IPS-18c (cell line): ENCODE measurements around the gene GABBR2.

Experiments used
- H3K4me3 ChIP-seq: 2 replicates; pipeline ENCODE4 v1.7.0; 2013; ENCODE audit warnings: low read depth, mild to moderate bottlenecking, low read length, moderate library complexity; ENCODE audit not compliant: insufficient read depth
- H3K9me3 ChIP-seq: one replicate; pipeline ENCODE4 v1.6.1; 2013; ENCODE audit warnings: mild to moderate bottlenecking, low read length, moderate library complexity; ENCODE audit not compliant: control insufficient read depth, insufficient read depth

Gene GABBR2

DNA sequence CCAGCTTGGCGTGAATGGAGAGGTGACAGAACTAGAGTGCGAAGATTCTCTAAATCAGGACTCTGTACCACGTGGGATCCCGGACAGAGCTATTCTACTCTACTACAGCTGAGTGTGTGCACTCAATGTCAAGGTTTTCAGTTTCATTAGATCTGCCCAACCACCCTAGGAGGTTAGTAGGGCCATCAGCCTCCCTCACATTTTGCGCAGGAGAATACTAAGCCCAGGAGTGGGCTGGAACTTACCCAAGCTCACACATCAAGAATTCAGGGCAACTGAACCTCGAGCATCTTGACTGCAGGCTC is 385.0 kb downstream of the GABBR2 start:
- H3K9me3 ChIP-seq, result no peaks in the 10 kb centered on the region
- H3K4me3 ChIP-seq, result no peak overlapping the region

DNA sequence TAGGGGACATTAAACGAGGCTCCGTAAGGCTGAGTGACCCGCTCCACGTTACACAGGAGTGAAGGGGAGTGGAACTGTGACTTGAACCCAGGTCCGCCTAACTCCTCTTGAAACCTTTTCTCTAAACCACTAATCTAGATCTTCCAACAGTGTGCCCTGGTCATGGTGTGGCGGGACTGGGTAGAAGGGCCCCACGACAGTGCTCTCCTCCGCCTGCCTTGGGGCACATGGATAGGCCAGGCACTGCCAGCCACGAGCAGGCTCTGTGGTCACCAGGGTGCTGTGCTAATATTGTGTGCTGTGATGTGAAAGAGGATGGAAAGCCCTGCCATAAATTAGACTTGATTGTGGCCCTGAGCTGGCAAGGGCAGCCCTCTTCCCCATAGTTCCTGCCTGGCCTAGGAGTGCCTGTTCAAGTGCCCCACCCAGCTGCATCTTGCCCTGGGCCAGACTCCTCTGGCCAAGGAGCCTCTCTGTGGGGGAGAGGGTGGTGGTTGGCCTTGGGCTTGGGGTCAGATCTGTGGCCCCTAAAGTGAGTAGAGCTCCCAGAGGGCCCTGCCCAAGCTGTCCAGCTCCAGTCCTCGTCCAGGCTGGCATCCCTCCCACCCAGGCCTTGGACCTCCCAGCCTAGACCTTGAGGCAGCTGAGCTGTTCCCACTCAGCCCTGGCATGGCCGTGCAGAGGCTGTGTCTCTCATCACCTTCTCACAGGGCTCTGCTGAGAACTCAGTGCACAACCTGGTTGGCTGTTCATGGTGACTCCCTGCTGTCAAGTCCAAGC is 385.5 kb downstream of the GABBR2 start:
- H3K9me3 ChIP-seq, result no peaks in the 10 kb centered on the region
- H3K4me3 ChIP-seq, result no peak overlapping the region

DNA sequence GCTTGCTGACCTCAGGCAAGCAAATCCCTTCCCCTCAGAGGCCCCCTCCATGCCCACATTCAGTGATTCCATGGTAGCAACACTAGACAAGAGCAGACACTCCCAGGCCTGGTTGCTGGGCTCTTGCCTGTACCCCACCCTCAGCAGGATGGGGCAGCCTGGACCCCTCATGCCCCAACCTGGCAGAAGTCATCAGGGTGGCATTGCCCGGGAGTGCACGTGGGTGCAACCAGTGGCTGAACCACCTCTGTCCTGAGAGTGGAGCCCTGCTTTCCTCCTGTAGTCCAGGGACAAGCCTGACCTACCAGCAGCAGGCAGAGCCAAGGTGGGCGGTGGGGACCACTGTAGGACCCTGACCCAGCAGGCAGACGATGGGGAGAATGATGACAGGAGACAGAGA is 387.5 kb downstream of the GABBR2 start:
- no peaks in the 10 kb centered on the region for H3K9me3 ChIP-seq

DNA sequence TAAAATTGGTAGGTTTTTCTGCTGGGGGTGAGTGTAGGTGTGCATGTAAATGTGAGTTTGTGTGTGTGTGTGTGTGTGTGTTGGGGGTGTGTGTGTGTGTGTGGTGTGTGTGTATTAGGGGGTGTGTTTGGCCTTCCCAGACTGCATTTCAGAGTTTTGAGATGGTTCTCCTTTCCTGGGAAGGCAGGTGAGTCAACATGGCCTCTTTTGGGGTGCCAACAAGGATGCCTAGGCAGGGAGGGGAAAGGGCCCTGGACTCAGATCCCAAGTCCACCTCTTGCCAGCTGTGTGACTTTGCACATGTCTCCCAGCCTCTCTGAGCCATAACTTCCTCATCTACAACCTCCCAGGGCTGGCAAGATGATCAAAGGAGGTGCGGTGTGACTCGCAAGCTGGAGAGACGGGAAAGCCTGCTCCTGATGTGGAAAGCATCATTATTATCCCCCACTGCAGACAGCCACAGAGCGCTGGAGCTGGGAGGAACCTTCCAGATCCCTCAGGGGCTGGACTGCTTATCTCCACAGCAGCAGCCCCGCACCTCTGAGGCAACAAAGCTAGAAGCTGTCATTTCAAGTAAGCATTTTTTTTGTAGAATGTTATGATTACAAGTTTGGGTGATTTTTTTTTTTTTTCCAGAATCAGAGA is 389.8 kb downstream of the GABBR2 start:
- no peak overlapping the region for H3K4me3 ChIP-seq
- H3K9me3 ChIP-seq, result no peaks in the 10 kb centered on the region

More for the DNA sequence above, 387.5 kb downstream of the GABBR2 start:
- H3K4me3 ChIP-seq, result no peak overlapping the region

DNA sequence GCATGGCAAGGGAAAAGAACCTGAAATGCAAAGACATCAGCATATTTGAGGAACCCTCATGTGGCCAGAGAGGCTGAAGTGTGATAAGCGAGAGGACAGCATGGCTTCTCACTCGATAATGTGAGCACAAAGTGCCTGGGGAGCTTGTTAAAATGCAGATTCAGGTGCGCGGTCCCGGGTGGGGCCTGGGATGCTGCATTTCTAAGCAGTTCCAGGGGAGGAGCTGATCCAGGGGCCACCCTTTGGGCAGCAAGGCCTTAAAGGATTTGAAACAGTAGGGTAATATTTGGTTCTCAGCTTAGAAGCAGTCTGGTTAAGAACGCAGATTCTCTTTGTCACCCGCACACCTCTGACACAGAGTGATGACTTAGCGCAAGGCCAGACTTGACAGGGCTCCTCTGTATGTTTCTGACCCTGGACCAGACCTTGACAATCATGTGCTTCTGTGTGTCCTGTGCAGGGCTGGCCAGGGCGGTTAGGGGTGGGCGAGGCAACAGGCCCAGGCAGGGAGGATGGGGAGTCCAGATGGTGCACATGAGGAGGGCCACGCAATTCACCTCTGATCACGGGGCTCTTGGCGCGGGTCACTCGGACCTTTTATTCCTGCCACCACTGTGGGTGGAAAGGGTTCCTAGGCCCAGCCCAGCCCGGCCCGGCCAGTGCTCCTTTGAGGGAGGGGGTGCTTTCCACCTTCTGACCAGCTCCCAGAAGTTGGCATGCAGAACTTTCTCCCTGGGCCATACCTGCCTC is 390.5 kb downstream of the GABBR2 start:
- H3K9me3 ChIP-seq, result no peaks in the 10 kb centered on the region
- H3K4me3 ChIP-seq, result no peak overlapping the region

DNA sequence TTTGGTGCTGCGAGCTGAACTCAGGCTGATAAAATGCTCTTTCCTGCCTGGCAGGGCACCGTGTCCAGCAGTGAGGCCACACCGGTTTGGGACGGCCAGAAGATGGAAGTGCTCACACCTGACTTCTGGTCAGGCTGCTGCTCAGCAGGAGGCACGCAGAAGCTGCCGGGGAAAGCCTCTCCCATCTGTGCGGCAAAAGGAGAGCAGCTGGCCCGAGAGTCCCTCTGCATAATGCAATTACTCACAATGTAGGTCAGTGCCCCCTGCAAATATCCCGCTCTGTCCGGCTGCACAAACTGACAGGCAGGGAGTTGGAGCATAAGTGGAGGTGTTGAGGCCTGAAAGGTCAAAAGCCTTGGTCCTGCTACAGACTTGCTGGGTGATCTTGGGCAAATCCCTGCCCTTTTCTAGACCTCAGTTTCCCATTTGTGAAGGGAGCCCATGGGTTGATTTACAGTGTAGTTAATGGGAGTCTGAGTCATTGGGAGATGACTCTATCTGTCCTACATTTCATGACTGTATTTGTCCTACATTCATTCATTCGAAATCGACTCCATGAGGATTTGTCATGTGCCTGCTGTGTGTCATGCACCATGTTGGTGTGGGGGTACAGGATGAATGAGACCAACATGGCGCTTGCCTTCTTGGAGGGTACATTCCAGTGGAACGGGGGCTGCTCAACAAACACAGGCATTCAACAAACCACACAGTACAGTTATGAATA is 391.4 kb downstream of the GABBR2 start:
- no peak overlapping the region for H3K4me3 ChIP-seq
- H3K9me3 ChIP-seq, result no peaks in the 10 kb centered on the region

DNA sequence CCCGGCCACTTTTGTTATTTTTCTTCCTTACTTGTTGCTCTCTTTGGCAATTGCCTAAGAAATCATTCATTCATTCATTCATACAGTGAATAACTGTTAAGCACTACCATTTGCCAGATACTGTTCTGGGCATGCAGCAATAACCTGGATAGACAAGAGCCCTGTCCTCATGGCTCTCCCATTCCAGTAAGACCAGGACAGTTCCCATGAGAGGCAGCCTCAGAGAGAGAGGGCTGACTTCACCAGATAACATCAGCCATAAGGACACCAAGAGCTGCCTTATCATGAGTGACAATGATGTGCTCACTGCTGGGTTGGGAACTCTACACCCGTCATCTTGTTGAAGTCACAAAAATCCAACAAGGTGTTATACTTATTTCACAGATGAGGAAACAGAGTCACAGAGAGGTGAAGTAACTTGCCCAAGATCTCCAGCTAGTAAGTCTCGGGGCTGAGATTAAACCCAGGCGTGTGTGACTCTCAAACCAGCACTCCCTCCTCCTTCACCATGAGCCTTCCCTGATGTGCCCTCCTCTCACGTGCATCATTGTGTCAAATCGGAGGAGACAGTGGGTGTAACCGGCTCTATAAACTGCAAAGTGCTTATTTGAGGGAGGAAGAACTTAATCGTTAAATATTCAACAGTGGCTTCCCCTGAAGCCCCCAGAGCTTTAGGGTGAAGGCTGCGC is 392.1 kb downstream of the GABBR2 start:
- H3K4me3 ChIP-seq, result no peak overlapping the region

DNA sequence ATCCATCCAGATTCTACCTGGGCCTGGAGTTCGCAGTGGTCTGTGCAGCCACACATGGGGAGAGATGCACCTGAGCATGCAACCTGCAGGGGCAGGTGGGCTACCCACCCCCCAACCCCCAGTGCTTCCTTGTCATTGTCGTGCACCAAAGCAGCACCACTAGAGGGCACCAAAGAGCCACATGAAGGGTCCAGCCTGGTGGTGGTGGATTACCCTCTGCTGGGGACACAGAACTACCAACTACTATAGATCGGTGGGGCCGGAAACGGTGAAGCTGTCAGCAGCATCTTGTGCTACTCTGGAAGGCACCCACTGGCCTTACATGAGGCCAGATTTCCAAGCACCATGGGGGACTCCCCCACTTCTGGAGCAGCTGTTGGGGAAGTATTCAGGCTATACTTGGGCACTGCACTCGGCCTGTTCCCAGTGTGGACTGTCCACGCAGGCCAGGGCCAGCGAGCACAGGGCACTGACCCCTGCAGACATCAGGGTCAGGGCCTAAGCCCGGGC is 393.1 kb downstream of the GABBR2 start:
- no peak overlapping the region for H3K4me3 ChIP-seq
- no peaks in the 10 kb centered on the region for H3K9me3 ChIP-seq

More for the DNA sequence above, 392.1 kb downstream of the GABBR2 start:
- H3K9me3 ChIP-seq, result no peaks in the 10 kb centered on the region

DNA sequence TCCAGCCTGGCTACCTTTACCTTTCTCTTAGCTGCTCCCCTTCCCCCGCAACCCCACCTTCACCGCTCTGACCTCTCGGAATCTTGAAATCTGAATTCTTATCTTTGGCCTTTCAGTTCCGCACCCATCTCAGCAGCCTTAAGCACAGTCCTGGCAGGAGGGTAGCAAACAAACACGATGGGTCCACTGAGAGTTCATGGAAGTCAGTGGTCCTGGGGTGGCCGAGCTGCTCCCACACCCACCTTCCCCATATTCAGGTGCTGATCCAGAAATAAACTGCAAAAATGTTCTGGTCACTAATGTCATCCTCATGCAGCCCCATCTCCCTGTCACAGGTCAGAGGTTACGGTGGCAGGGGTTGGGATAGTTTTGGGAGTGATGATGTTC is 393.7 kb downstream of the GABBR2 start:
- no peak overlapping the region for H3K4me3 ChIP-seq
- H3K9me3 ChIP-seq, result no peaks in the 10 kb centered on the region

DNA sequence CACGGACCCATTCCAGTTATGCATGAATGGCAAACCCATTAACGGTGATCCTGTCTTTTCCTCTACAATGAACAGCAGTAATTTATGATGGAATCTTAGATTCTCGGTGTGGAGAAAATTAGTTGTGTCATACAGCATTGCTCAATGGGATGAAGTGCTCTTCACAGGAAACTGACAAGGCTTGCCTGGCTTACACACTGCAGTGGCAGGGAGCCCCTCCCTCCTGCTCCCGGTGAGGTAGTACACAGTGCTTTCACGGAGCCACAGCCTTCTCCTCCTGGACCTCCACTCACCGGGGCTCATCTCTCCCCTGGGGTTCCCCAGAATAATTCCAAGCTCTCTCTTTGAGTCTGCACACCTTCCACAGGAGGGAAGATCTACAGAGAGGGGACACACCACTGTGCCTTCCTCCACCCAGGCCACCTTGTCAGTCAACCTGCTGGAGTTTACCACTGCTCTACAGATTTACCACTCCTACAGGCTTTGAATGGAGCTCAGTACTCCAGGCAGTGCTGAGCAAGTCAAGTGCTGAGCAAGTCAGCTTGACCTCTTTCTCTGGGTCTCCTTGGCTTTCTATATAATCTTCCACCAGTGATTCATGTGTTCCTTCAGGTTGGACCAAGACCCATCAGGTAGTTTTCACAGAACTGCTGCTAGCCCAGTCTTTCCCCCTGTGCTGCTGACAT is 394.2 kb downstream of the GABBR2 start:
- no peaks in the 10 kb centered on the region for H3K9me3 ChIP-seq
- H3K4me3 ChIP-seq, result no peak overlapping the region

DNA sequence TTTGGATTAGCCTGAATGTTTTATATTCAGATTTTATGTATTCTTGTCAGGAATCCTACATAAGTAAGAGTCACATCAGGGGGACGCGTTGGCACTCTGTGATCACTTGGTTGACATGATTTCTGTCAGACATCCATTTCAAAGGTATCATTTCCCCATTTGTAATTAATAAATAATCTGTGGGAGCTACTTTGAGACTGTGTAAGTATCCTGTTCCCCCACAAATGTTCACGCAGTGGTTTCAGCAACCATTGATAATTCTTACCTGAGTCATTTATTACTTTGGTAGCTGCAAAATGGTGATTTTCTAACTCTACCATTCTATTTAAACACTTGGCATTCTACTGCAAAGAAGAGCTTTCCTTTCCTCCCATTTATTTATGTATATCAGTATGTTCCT is 396.4 kb downstream of the GABBR2 start:
- no peaks in the 10 kb centered on the region for H3K9me3 ChIP-seq

DNA sequence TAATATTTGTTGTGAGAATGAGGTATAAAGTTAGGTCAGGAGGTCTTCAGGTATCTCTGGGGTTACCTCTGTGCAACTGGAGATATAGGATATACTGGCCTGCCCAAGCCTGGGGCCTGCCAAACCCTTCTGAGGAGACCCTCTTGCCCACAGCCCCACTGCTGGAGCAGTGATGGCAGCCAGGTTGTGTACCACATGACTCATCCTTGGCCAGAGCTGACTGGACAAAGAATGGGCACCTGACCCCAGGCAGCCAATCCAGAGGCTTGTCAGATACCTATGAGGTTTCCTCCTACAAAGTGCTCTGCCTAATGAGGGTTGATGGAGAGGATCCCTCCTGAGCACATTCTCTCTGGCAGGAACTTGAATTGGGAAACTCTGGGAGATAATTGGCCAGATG is 397.2 kb downstream of the GABBR2 start:
- Histone ChIP-seq H3K4me3 (no peak overlapping the region), H3K9me3 (no peaks in the 10 kb centered on the region)

More for the DNA sequence above, 396.4 kb downstream of the GABBR2 start:
- H3K4me3 ChIP-seq, result no peak overlapping the region

DNA sequence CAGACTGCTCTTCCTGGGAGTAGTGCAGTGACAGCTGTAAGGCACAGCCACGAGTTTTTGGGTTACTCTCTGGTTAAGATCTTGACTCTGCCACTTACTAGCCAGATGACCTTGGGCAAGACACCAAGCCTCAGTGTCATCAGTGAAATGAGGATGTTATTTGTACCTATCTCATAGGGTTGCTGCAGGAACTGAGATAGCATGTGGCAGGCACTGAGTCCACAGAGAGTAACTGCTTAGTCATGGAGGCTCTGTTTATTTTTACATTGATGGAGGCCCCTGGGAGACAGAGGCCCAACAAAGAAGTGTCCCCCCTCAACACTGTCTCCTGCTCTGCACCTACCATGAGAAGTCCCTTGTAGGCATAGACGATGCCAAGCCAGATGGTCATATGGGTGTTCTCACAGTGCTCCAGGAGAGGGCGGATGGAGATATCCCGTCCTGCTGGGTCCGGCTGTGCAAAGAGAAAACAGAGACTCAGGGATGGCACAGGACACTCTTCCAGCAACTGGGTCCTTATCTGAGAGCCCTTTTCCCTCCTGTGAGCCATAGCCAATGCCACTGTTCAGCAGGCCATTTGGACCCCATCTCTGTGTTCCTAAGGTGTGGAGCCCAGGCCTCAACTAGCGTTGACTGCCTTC is 397.9 kb downstream of the GABBR2 start:
- Histone ChIP-seq H3K4me3 (no peak overlapping the region), H3K9me3 (no peaks in the 10 kb centered on the region)

DNA sequence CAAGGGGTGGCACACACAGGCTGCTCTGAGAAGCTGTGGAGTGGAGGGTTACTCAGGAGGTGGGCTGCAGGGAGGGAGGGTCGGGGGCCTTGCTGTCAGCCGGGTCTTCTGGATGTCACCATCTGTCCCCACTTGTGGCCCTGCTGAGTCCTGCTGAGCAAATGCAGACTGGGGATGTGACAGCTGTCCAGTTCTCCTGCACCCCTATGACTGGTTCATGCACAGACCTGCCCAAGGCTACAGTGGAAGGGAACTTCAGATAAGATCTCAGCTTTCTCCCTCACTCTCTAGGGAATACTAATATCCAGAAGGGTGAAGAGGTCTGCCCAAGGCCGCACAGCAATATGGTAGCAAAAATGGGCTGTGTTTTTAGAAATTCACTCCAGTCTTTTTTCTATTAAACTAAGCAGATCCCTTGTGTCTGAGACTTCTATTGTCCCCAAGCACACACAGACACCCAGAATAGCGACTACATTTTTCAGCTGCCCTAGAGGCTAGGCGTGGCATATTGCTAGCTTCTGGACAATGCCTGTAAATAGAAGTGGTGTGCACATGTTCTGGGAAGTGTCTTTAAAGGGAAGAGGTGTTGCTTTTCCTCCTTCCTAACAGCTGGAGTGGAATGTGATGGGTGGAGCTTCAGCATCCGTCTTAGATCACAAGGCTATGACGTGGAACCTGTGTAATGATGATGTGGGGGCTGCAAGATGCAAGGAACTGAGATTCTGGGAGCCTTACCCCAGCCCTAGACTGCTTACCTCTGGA is 402.2 kb downstream of the GABBR2 start:
- Histone ChIP-seq H3K4me3 (no peak overlapping the region), H3K9me3 (no peaks in the 10 kb centered on the region)

DNA sequence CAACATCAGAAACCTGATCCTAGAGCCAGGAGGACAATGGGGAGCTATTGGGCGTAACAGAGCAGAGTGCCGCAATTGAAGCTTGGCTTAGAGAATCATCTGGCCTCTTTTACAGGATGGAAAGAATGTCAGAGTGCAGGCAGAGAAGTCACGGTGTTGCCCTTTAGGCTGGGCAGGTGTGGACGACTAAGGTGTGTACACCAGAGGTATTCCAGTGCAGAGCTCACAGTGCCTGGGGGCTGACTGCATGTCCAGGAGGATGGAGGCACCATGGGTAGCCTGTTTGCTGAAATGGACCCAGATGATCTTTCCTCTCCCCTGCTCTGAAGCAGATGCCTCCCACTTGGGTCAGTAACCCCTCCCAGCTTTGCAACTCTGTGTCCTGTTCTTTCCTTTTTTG is 404.4 kb downstream of the GABBR2 start:
- Histone ChIP-seq H3K4me3 (no peak overlapping the region), H3K9me3 (no peaks in the 10 kb centered on the region)
